ENCODE data around the gene IRAK3. TPM values are rescaled to one million over a fixed set of nuclear protein-coding genes. Genes with fewer than 3 reads are reported as not detected.

The IRAK3 gene
- total and polyA plus RNA-seq, 2 donors (not counting 3 experiments of a cell fraction or from before 2014, with no cell fraction given): 2.3 to 8.5 TPM

GRCh38 chr12:66237505-66238175 lies 48.6 kb downstream of the IRAK3 start:
- no peak overlapping the region for H3K27ac ChIP-seq (ENCODE audit: insufficient read depth, low read depth, low read length)
- dilution Hi-C loops (cut with MboI; ENCODE audit: extremely low pct_ligation_motif_present, low sequenced_read_pairs) (no loop called here), intact Hi-C loops (cut with micrococcal nuclease) (no loop called here)
- BruUV-seq (replicated peaks): no TSS peak
- no peak for FAIRE-seq
- no peak overlapping the region for H3K4me2 ChIP-seq (ENCODE audit: insufficient read depth, low read length)
- H3K9me3 ChIP-seq (replicated peaks; ENCODE audit: control insufficient read depth, insufficient read depth, low read length): no peaks in the 10 kb centered on the region
- DNase-seq (ENCODE audit: low read depth, low spot score): no peak
- CTCF ChIA-PET: interaction anchor here (1.6 kb wide), 1 partner anchor 93 kb away, joined by 5 read pairs; no protein-coding TSS in a partner anchor
- TF ChIP-seq GATA2 (IDR thresholded peaks at IDR 0.05; ENCODE audit: insufficient read depth, insufficient read length, low read depth, low read length) (no peak), POLR2A (IDR thresholded peaks at IDR 0.05; ENCODE audit: low read depth, low read length) (no peak), MYC (IDR thresholded peaks at IDR 0.05; ENCODE audit: low read depth, low read length) (no peak), POLR2AphosphoS5 (IDR thresholded peaks at IDR 0.05; ENCODE audit: insufficient read depth, low read depth, low read length) (no peak), EZH2 (IDR thresholded peaks at IDR 0.05; ENCODE audit: borderline replicate concordance, low read depth, low read length, severe bottlenecking) (no peak), FOS (IDR thresholded peaks at IDR 0.05; ENCODE audit: borderline replicate concordance, insufficient read depth, low read length) (no peak), JUN (IDR thresholded peaks at IDR 0.05; ENCODE audit: borderline replicate concordance, insufficient read depth, insufficient read length, low read depth) (no peak), CTCF (IDR thresholded peaks at IDR 0.05; ENCODE audit: extremely low read depth in 1 of 2, insufficient read depth in 1 of 2, low read depth in 1 of 2, low read length in 2 of 2) (no peak), MAX (IDR thresholded peaks at IDR 0.05; ENCODE audit: insufficient read depth, insufficient read length) (no peak)
- H3K9ac ChIP-seq (replicated peaks; ENCODE audit: extremely low read depth, insufficient read depth, low read length): no peak overlapping the region
- POLR2A ChIA-PET: no interaction called here
- no peaks in the 10 kb centered on the region for H3K79me2 ChIP-seq (ENCODE audit: control insufficient read depth, insufficient read depth, low read length)
- no peaks in the 10 kb centered on the region for H3K27me3 ChIP-seq (ENCODE audit: control insufficient read depth in 2 of 2, insufficient read depth in 2 of 2, low read length in 2 of 2)
- H3K9me1 ChIP-seq (replicated peaks; ENCODE audit: control insufficient read depth, extremely low read depth, insufficient read depth, low read length): no peaks in the 10 kb centered on the region
- no peak overlapping the region for H2AFZ ChIP-seq (ENCODE audit: low read depth, low read length)
- H4K20me1 ChIP-seq (replicated peaks; ENCODE audit: control insufficient read depth, extremely low read depth, insufficient read depth, low read length): no peaks in the 10 kb centered on the region
- H3K4me3 ChIP-seq (replicated peaks in 1 of 3; ENCODE audit: insufficient read depth in 1 of 3, low read depth in 1 of 3, low read length in 3 of 3): no peak overlapping the region
- peaks cover 3% of the 10 kb centered on the region for H3K4me1 ChIP-seq (ENCODE audit: control insufficient read depth, extremely low read depth, insufficient read depth, low read length)
- H3K36me3 ChIP-seq (ENCODE audit: control insufficient read depth in 2 of 2, extremely low read depth in 1 of 2, insufficient read depth in 2 of 2, low read length in 2 of 2): no peaks in the 10 kb centered on the region

Measured in endothelial cell of umbilical vein (primary cell).